Neural progenitor cell (in vitro differentiated cells): Measurements from ENCODE around the gene FAM124A.

Source experiments
- EZH2 ChIP-seq: fragments of 200-600 bp; sonication (generic); IDR thresholded peaks from 2 replicates; pipeline ENCODE4 v1.6.1; 2017; ENCODE audit warnings: antibody characterized with exemption, mild to moderate bottlenecking, moderate library complexity
- TF ChIP-seq, protein P1 (sequence below): fragments of 200-600 bp; sonication (generic); IDR thresholded peaks from 2 replicates; pipeline ENCODE4 v1.5.1; 2017; ENCODE audit warnings: antibody characterized with exemption, mild to moderate bottlenecking

DNA sequence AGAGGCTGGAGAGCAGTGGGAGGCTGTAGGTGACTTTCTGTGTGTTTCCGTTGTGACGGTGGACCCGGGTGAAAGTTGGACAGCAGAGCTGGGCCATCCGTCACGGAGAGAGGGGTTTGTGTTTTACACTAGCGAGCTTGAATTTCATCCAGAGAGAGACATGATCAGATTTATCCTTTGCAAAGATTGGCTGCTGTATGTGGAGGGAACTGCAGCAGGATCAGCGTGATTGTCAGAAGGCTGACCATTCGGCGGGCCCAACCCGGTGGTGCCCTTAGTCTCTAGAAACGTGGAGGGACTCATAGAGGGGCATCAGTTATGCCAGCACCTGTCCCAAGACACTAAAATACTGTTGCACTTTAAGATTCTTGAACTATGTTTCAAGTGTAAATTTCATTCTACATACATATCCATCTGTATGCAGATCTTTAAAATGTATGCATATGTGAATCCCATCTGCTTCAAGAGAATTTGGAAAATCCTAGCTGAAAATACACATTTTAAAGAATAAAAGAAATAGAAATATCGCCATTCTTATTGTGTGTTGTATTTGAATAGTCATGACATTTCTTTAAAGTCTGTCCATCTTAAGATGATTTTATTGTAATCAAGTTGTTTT, 7.0 kb downstream of the FAM124A start:
- TF ChIP-seq EZH2: no peak
- TF ChIP-seq, protein P1, sequence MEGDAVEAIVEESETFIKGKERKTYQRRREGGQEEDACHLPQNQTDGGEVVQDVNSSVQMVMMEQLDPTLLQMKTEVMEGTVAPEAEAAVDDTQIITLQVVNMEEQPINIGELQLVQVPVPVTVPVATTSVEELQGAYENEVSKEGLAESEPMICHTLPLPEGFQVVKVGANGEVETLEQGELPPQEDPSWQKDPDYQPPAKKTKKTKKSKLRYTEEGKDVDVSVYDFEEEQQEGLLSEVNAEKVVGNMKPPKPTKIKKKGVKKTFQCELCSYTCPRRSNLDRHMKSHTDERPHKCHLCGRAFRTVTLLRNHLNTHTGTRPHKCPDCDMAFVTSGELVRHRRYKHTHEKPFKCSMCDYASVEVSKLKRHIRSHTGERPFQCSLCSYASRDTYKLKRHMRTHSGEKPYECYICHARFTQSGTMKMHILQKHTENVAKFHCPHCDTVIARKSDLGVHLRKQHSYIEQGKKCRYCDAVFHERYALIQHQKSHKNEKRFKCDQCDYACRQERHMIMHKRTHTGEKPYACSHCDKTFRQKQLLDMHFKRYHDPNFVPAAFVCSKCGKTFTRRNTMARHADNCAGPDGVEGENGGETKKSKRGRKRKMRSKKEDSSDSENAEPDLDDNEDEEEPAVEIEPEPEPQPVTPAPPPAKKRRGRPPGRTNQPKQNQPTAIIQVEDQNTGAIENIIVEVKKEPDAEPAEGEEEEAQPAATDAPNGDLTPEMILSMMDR: no peak
